Measurements from ENCODE around the gene ITGAV.

DNA sequence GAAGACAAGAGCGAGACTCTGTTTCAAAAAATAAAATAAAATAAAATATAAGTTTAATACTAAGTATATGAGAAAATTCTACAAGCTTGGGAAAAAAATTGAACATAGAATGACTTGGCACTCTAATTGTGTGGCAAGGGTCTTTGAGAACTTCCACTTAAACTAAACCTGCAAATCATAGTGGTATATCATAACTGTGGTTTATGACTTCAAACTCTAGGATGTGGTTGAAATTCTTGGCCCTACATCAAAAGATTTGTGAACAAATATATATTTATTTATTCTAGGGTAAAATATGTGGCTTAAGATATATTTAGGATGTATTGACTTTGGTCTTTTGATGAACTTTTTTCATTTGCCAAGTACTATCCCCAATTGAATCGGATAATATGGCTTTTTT is 100.9 kb downstream of the ITGAV start:
- no peak for TF ChIP-seq CTCF (IDR thresholded peaks at IDR 0.05)
- no peak for TF ChIP-seq POLR2A (IDR thresholded peaks at IDR 0.05)
